GM21576 (cell line): Measurements from ENCODE around the gene PPP1R1B.

Experiments
- ATAC-seq: cut with Tn5 transposase; IDR thresholded peaks from one replicate; pipeline ENCODE4 v1.9.1; 2021; ENCODE audit warnings: mild to moderate bottlenecking, moderate library complexity; ENCODE audit not compliant: unreplicated experiment

Gene PPP1R1B

DNA sequence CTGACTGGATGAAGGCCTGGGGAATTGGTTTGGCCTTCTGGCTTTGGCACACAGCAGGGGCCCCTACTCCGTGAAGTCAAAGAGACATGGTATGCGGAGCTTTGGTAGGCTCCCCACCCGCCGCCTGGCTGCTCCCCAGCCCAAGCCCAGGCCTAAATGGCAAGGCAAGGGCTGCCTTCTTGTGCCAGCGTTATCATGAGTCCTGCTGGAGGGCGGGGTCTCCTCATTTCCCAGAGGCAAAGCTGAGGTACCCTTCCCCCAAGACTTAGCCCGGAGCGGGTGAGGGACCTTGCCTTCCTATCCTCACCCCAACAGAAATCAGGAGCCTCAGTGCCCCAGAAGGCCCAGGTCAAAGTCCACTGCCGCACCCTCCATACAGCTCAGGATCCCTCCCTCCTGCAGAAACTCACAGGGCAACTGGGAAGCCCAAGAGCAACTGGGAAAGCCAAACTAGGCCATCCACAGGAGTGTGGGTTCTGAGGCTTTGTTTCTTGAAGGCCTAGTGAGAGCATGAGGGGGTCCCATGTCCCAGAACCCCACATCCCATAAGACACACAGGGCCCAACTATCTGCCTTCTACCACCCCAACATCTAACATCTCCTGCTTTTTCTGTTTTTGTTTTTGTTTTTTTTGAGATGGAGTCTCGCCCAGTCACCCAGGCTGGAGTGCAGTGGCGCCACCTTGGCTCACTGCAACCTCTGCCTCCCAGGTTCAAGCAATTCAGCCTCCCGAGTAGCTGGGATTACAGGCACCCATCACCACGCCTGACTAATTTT is 51.8 kb downstream of the PPP1R1B start:
- no peak for ATAC-seq

DNA sequence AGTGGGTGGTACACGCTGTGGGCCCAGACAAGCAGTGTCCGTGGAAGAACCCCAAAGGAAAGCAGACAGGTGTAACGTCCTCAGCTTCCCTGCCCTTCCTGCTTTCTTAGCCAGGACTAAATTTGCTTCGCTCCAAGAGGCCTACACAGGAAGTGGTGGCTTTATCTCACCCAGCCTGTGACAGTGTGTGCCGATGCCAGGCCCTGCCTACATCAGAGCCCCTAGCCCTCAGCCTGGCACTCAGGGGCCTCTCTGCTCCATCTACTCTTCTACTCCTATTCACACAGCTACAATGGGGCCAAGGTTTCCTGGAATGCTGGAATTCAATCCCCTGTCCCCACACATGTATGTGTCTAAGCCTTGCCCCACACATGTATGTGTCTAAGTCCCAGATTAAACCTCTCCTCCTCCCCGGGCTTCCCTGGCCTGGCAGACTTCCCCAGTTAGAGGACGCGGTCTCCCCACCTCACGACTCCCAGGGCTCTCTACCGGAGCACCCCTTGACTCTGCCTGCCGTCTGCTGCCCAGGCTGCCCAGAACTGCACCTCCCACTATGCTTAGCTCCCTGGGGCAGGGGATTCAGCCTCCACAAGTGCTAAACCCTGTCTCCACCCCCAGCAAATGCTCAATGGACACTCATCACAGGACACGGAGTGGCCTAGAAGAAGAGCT is 52.9 kb downstream of the PPP1R1B start:
- no peak for ATAC-seq

DNA sequence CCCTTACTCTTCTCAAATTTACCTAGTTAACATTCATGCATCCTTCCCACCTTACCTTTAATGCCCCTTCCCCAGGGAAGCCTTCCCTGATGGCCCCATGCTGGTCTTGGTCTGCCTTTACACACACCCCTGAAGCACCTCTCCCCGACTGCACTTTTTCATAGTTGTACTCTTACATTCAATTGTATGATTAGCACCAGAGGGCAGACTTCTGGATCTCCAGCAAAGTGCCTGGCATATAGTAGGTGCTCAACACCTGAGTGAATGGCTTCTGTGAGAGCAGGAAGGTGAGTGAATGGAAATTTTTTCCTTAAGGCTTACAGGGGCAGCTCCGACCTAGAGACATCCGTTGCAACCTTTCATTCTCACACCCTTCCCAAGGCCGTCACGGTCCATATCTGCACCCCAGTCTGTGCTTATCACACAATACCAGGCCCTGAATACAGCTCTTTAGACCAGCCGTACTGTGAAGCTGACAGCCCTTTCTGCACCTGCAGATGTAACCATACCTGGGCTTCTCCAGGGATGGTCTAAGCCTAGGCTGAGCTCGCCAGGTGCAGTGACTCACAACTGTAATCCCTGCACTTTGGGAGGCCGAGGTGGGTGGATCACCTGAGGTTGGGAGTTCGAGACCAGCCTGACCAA is 56.7 kb downstream of the PPP1R1B start:
- ATAC-seq: no peak

DNA sequence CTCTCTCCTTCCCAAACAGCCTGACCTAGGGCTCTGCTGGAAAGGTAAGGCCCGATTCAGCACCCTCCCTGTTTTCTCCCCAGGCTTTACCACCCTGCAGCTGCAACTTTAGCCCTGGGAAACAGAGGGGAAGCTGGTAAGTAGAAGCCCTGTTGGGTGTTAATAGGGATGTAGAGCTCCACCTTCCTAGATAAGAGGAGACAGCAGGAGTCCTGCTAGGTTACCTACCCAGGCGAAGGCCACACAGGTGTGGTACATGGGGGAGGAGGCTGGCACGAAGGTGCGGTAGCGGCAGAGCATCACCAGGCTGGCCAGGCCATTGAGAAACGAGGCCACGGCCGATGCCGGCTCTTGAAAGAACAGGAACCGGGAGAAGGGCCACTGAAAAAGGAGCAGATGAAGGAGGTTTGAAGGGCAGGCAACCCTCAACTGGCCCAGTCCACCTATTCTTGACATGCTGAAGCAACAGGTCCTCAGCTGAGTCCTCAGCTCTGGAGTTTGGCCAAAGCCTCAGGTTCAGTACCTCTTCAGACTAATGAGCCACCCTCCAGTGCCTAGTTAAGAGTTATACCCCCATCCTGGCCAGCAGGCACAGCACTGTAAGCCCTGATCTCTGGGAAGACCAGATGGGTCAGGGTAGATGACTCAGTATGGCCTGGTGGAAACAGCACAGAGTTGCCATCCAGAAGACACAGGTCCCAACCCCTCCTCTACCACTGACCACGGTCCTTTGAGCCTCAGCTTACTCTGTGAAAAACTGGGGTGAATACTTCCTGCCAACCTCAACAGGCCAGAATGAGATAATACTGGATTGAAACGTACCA is 57.8 kb downstream of the PPP1R1B start:
- no peak for ATAC-seq
